Right lobe of liver (tissue), 6 donors: Measurements from ENCODE around the gene BBS2. TPM values are rescaled to one million over a fixed set of nuclear protein-coding genes. Genes with fewer than 3 reads are reported as not detected.
A peak's percentile ranks its signal among the peaks of the same experiment; 100 is the strongest.

Source experiments
- ATAC-seq, 4 donors: fragments of 200-7000 bp; cut with Tn5 transposase; one replicate each; pipeline ENCODE4 v1.9.1; 2020; ENCODE audit warnings: mild to moderate bottlenecking in 4 of 4, moderate library complexity in 4 of 4
- DNase-seq, 3 donors: peaks; one replicate each; pipeline ENCODE4 v3.0.0-alpha.2; 2020
- H3K27ac ChIP-seq, 3 donors: fragments of 200-600 bp; one replicate each; pipeline ENCODE4 v1.8.0; 2022
- H3K27me3 ChIP-seq, 2 donors: fragments of 200-600 bp; one replicate each; pipeline ENCODE4 v1.8.0; 2022
- H3K36me3 ChIP-seq, 4 donors: fragments of 200-600 bp; sonication (generic) in 1 of 4; one replicate each; pipeline versions ENCODE4 v1.5.1 to v1.8.0; 2017 to 2022; ENCODE audit warnings: control low read depth in 1 of 4
- H3K4me1 ChIP-seq, 4 donors: fragments of 200-600 bp; sonication (generic) in 1 of 4; one replicate each; pipeline versions ENCODE4 v1.5.1 to v1.8.0; 2017 to 2022; ENCODE audit warnings: control low read depth in 1 of 4
- H3K4me3 ChIP-seq, 3 donors: fragments of 200-600 bp; one replicate each; pipeline ENCODE4 v1.8.0; 2022
- H3K9me3 ChIP-seq, 4 donors: fragments of 200-600 bp; sonication (generic) in 1 of 4; one replicate each; pipeline versions ENCODE4 v1.5.1 to v1.8.0; 2017 to 2022; ENCODE audit warnings: control low read depth in 1 of 4
- POLR2A ChIP-seq: fragments of 450-650 bp; IDR thresholded peaks from one replicate; pipeline ENCODE4 v1.6.1; 2017; ENCODE audit warnings: antibody characterized with exemption, mild to moderate bottlenecking
- WGBS: methylation state at CpG from one replicate; pipeline ENCODE4 v1.1.6; 2018; ENCODE audit warnings: low coverage, low lambda C conversion rate; ENCODE audit not compliant: insufficient coverage; ENCODE audit errors: missing lambda C conversion rate; 5-methylcytosine and 5-hydroxymethylcytosine counted together
- intact Hi-C, 2 donors: fragments of 100-400 bp; cut with DNase I; formaldehyde crosslinking; loops; one replicate each; pipeline versions ENCODE4 v1.11.2 to v1.14.1; 2022
- total RNA-seq, 6 experiments: library from RNA; depleted of rRNA in 2 of 6; stranded (reverse); fragments of >200 nt in 2 of 6; fragmentation: NEBNext Ultra II Directional in 3 of 6; extraction: Animal tissue kit (Norgen Biotek cat#: 25700) in 3 of 6; gene quantifications; one replicate each; pipeline versions ENCODE4 v1.1.0 to v1.2.4, GENCODE V29; 2016 to 2023
- TF ChIP-seq, protein P1 (sequence below), 4 donors: fragments of 200-600 bp in 3 of 4; fragments of 450-650 bp in 1 of 4; IDR thresholded peaks; one replicate each; pipeline versions ENCODE4 v1.5.1 to v1.8.0; 2016 to 2022; ENCODE audit warnings: antibody characterized with exemption in 4 of 4, mild to moderate bottlenecking in 2 of 4
- donor health status: DM: no; HTN: yes; CAD: no.
- donor health status: DM: no; HTN: no; CAD: no.
- donor health status: DM: no; HTN: no; CAD: no.
- donor health status: DM: no; HTN: yes; CAD: no.
- donor health status: DM: no; HTN: yes; CAD: no.

BBS2 gene
- total RNA-seq, 6 experiments from 2014 or later, result 5.6 to 18.4 (median 10.5) TPM

DNA sequence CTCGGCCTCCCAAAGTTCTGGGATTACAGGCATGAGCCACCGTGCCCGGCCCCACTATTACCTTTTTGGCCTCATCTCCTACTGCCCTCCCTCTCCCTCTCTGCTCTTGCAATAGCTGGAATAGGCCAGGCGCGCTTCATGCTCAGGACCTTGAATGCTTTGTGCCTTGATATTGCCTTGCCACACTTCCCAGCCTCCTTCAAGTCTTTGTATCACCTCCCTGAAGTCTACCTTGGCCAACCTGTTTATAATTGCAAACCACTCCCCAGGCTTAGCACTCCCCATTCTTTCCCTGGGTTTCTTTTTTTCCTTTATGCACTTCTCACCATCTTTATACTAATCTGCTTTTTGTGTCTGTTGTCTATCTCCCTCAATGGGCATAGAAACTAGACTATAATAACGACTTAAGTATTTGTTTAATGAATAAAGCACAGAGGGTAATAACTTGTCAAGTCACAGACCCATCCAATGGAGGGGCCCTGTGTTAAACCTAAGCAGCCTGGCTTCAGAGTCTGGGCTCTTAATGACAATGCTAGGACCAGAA, 61.8 kb downstream of the BBS2 start:
- intact Hi-C loops, result no loop called here
- no peak for ATAC-seq
- Histone ChIP-seq H3K27ac (no peak overlapping the region), H3K4me3 (no peak overlapping the region), H3K9me3 (no peaks in the 10 kb centered on the region), H3K36me3 (peaks cover 0 to 52% (median 2%) of the 10 kb centered on the region in 4 donors), H3K4me1 (peaks cover 0 to 11% (median 0%) of the 10 kb centered on the region in 4 donors), H3K27me3 (no peaks in the 10 kb centered on the region)
- WGBS, result 93% methylated on average over 6 of the region's 6 CpGs
- DNase-seq, result no peak
- TF ChIP-seq, protein P1, sequence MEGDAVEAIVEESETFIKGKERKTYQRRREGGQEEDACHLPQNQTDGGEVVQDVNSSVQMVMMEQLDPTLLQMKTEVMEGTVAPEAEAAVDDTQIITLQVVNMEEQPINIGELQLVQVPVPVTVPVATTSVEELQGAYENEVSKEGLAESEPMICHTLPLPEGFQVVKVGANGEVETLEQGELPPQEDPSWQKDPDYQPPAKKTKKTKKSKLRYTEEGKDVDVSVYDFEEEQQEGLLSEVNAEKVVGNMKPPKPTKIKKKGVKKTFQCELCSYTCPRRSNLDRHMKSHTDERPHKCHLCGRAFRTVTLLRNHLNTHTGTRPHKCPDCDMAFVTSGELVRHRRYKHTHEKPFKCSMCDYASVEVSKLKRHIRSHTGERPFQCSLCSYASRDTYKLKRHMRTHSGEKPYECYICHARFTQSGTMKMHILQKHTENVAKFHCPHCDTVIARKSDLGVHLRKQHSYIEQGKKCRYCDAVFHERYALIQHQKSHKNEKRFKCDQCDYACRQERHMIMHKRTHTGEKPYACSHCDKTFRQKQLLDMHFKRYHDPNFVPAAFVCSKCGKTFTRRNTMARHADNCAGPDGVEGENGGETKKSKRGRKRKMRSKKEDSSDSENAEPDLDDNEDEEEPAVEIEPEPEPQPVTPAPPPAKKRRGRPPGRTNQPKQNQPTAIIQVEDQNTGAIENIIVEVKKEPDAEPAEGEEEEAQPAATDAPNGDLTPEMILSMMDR (IDR thresholded peaks at IDR 0.05), result no peak
- TF ChIP-seq POLR2A, result no peak

DNA sequence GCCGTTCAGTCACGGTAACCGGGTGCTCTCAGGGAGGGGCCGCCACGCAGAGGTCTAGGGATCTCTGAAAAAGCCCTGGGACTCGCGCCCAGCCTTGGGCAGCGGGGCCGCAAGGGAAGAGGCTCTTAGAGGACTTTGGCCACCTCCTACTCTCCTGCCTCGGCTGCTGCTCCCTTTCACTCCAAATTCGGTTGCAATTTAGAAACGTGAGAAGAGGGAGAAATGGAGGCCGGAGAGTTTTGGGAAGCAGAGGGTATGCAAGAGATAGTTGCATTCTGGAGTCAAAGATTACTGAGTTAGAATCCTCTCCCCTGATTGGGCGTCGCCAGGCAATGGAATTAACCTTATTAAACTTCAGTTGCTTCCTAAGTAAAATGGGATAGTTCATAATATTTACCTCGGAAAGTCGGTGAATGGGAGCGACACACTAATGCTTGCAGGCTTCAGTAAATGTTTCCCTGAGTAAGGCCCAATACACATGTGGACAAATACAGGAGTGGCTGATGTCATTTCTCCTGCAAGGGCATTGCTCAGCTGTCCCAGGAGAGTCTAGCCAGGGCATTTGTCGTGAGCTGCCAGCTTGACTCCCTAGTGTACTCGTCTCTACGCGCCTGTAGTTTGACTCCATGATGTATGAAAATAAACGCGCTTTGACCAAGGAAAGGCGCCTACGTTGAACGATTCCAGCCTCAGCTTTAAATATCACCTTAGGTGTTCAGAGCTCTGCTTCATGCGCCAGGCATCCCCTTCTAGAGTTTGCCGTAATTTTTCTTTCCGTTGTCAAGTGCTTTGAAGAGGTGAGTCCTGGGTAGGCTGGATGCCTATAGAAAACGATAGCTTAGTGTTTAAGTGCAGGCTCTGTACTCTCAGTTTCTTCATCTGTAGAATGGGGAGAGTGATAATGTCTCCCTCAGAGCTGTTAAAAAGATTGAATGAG, 67.8 kb downstream of the BBS2 start:
- intact Hi-C loops, result no loop called here
- Histone ChIP-seq H3K27ac (peak overlapping the region; percentile 47 to 69 (median 64)), H3K4me3 (peak overlapping the region; percentile 72 to 96 (median 91)), H3K4me1 (peaks cover 0 to 24% (median 4%) of the 10 kb centered on the region in 4 donors), H3K9me3 (no peaks in the 10 kb centered on the region), H3K27me3 (no peaks in the 10 kb centered on the region), H3K36me3 (peaks cover 0 to 35% (median 2%) of the 10 kb centered on the region in 4 donors)
- ATAC-seq, result peak; percentile 59 to 73 (median 62)
- peak; percentile 22 for TF ChIP-seq POLR2A
- TF ChIP-seq, protein P1 (IDR thresholded peaks at IDR 0.05), result no peak
- DNase-seq, result peak; percentile 55 to 60 (median 56)
- 9% methylated on average over 25 of the region's 31 CpGs for WGBS

GRCh38 chr16:56450986-56451752, 68.7 kb downstream of the BBS2 start, which contains the start of the genes NUDT21 and OGFOD1:
Gene NUDT21, minus strand, starts transcription at chr16:56451332. Its CDS starts 130 bp downstream, at chr16:56451202.
Gene OGFOD1, plus strand, starts transcription at chr16:56451554. Its CDS starts 59 bp downstream, at chr16:56451613.
- no peaks in the 10 kb centered on the region for H3K9me3 ChIP-seq
- peak; percentile 81 for TF ChIP-seq POLR2A
- TF ChIP-seq, protein P1 (IDR thresholded peaks at IDR 0.05), result no peak
- H3K36me3 ChIP-seq, result peaks cover 2 to 33% (median 4%) of the 10 kb centered on the region in 4 donors
- peaks cover 0 to 24% (median 4%) of the 10 kb centered on the region in 4 donors for H3K4me1 ChIP-seq
- WGBS, result 0% methylated on average over 27 of the region's 56 CpGs
- peak within 1 kb of the TSS; percentile 72 to 96 (median 91) for H3K4me3 ChIP-seq
- intact Hi-C loops, result no loop called here
- H3K27ac ChIP-seq, result peak within 1 kb of the TSS; percentile 54 to 69 (median 64)
- peak; percentile 97 to 100 (median 98) for ATAC-seq
- DNase-seq, result peak; percentile 93 to 97 (median 97)
- H3K27me3 ChIP-seq, result no peaks in the 10 kb centered on the region
